Astrocyte of the hippocampus (primary cell): ENCODE data around the gene TMEFF2.
A peak's percentile ranks its signal among the peaks of the same experiment; 100 is the strongest.

ENCODE experiments used
- DNase-seq: peaks from one replicate; pipeline ENCODE4 v3.0.0; 2011; ENCODE audit warnings: low read depth, low spot score

The TMEFF2 gene

GRCh38 chr2:191970867-191971266 is 223.9 kb downstream of the TMEFF2 start:
- DNase-seq = no peak

DNA sequence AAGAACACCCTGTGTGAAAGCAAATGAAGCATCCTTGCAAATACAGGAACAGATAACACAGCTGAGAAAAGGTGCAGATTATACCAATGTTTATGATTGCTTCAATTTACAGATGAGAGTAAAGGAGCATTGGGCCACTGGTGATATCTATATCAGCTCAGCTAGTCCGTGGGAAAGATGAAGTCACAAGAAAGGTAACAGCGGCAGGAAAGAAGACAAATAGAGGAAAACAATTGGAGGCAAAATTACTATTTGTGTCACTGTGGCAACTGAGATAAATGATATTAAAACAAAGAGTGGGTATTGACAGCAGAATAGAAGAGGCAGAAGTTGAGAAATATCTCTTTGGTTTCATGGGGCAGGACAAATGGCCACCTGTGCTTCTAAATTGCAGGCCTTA is 226.6 kb downstream of the TMEFF2 start:
- no peak for DNase-seq

DNA sequence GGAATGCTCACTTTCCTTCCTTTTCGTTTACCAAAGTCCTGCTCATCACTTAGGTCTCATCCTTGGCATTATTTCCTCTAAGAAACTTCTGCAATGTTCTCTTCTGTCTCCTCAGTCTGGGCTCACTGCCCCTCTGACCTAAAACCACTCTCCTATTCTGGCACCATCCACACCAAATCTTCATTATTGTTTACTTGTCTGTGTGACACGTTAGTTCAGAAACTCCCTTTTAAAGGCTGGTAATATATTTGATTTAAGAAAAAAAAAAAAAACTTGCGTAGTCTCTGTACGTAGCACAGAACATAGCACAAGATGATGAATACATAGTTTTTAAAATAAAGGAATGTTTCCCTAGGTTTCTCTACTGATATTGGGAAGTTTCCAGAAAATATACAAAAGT is 229.0 kb downstream of the TMEFF2 start:
- no peak for DNase-seq

DNA sequence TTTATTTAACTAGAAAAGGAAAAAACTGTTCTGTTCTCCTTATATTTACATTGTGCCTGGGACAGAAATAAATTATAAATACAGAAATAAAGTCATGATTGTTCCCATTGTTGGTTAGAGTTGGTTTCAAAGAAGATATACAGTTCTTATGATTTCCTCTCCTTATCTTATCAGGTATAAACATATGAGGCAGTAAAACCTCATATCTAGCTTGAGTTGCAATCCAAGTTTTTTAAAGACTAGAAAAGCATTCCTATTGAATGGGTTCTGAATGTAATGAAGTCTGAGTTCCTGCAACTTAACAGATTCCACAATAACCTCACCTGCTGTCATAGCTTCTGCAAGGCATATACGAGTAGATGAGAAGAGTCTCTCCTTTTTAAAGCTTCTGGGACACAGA is 233.2 kb downstream of the TMEFF2 start:
- no peak for DNase-seq

- DNase-seq = no peak
Observed at GRCh38 chr2:191959209-191959608, 235.5 kb downstream of the TMEFF2 start.

DNA sequence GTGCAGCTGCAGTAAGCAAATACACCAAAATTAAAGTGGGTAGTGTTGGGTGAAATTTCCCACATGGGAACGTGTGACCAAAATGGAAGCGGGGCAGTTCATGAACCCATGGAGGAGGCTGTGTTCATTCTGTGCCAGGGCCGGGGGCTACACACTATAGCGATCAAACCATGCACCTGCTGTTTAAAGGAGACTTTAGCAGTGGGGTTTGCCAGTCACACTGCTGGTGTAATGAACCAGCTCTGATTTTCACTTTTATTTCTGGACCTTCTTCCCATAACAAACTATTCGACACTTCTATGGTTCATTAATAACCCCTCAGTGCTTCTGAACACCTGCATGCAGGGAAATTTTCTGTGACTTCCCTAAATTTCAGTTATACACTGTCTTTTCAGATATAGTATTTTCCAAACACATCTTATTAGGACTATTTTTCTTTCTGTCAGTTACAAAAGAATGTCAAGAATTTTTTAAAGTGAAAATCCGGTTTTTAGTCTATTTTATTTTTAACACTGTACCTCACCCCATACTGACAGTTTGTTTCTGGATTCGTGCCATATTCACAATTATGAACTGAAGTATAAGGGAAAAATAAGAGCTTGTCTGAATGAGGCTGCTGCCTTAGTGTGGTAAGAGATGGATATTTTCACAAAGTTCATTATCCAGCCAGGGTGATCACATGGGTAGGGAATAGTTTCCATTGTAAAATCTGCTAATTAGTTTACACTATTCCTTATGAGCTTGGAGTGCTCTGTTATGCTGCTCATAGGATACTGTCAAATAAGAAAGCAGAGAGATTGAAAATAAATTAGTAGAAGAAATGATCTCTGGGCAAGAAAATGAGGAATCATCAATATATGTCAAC is 236.5 kb downstream of the TMEFF2 start:
- peak; percentile 57 for DNase-seq

DNA sequence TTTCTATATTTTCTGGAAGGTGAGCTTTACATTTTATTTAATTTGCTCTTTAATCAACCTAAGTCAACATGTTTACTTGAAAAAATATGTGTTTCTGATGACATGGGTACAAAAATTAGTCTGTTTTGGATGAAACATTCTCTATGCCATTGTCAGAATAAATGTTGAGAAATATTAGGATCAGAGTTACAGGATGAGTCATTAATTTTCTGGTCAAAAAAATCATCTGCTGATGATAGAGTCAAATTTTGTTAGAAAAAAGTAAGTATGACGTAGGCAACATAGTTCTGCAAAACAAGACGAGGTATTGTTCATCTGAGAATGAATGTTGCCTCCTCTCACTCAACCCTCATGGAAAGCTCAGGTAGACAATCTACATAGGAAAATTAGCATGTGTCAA is 240.3 kb downstream of the TMEFF2 start:
- DNase-seq = no peak

GRCh38 chr2:191952515-191953270 is 242.0 kb downstream of the TMEFF2 start:
- no peak for DNase-seq

GRCh38 chr2:191951832-191952231 is 242.9 kb downstream of the TMEFF2 start:
- DNase-seq = no peak

- DNase-seq = no peak
Observed at GRCh38 chr2:191951376-191951775, 243.4 kb downstream of the TMEFF2 start.

DNA sequence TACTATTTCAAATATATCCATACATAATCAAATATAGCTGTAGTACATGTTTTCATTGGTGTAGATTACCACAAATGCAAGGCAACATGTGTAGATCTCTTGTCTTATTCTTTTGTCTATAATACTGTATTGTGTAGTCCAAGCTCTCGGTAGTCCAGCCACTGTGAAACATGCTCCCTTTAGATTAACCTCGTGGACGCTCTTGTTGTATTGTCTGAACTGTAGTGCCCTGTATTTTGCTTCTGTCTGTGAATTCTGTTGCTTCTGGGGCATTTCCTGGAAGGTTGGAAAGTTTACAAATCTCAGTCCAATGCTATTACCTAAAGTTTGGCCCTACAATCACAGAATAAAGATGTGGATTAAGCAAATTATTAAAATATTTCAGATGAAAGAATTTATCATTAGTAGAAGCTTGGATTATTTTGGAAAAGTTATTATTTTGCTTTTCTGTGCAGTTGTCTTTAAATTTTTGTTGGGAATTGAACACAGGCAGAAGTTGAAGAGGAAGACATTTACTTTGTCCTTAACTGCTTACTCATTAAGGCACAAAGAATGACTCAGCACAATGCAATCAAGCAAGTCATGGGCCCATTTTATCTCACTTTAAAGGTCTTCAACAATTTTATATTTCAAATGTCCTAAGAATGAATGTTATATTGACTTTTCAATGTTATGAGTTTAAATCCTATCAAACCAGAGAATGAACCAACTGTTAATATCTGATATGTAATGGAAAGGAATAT is 244.4 kb downstream of the TMEFF2 start:
- peak; percentile 48 for DNase-seq

- DNase-seq = no peak
Observed at GRCh38 chr2:191947235-191947634, 247.5 kb downstream of the TMEFF2 start.

GRCh38 chr2:191946471-191947182 is 248.1 kb downstream of the TMEFF2 start:
- no peak for DNase-seq

DNA sequence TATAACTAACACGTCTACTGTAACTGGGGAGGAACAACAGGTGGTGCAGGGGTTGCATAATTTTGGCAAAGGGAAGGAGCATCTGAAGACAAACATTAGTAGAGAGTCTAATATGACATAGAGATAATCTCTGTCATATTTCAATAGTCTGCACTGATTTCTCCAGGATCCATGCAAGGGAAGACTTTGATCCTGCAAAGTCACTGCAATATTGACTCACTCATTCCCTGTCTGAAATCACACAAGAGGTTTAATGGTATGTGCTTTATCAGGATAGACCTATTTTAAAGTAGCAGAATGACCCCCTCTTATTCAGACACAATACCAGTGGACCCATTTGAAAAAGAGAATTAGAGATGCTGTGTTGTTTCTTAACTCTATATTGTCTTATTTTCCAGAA is 249.1 kb downstream of the TMEFF2 start:
- DNase-seq = no peak

DNA sequence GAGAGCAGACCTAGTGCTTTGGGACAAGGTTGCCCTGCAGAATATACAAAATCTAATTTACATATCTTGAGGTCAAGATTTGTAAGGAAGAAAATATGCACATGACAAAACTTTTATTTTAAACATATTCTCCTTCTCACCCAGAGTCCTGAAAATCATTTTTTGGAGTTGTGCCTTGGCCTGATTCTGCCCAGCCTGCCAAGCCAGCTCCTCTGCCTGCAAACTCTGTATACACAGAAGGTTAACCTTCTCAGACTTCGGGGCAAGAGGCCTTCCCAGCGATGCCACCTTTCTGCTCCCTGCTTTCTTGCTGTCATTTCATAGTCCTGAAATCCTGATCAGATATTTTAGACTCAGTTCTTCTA is 252.0 kb downstream of the TMEFF2 start:
- no peak for DNase-seq

DNA sequence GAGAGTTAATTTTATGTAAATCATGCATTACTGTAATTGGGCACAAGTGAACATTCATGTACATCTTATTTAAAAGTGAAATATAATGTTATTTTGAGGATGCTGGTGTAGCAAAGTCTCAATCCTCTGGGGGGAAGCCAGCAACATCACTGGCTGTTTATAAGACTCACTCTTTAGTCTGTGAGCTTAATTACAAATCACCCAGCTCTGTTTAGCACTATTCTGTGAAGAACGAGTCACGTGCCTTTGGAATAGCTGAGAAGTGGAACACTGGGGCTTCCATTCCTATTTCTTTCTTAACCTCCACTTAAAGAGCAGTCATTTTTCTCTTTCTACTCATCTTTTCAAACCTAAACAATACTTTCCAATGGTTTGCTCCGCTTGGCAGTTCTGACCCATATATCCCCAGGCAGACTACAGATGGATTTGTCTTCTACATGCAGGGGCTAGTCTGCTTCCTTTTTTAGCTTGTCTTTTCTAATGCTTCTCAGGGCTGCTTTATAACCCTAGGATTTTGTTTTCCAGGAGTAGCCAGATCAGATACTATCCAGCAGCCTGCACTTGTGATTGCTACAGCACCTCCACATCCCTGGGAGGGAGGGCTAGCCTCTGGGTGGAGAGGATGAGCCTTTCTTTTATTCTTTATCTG is 252.5 kb downstream of the TMEFF2 start:
- no peak for DNase-seq

- DNase-seq = no peak
Observed at GRCh38 chr2:191941376-191941929, 253.3 kb downstream of the TMEFF2 start.

DNA sequence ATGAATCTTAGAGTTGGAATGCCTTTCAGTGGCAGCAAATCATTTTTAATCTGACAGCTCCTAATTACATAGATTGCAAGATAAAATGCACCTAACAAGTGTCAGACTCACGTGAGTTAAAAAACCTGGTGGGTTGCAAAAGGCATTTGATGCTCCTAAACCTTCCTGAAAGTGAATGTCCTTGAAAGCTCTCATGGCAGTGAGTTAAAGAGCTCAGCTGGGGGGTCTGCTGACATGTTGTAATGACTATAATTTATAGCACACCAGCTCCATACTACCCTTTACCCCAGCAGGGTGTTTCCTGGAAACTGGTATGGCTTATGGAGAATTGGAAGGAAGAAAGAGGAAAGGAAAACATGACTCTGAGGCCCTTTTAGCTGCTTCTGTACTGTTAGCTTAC is 256.0 kb downstream of the TMEFF2 start:
- DNase-seq = no peak

DNA sequence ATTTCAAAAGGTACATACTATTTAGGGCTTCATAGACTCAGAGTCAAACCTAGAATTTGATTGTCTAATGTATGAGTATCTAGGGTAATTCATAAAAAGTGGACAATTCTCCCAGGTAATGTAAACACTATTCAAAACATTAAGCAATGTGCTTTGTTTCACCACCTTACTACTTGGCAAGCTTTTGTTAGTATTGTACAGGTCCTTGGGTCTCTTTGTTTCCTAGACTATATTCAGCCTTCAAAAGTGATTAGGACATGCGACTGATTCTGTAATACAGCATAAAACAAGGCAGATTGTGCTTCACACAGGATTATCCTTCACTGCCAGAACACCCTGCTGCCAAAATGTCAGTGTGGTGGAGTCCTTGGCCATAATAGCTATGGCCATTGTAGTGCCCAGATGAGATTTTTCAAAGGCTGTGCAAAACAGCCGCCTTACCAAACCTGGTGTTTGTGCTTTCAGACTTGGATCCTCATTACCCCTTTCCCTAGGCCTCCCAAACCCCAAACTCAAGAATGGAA is 257.8 kb downstream of the TMEFF2 start:
- DNase-seq = no peak

DNA sequence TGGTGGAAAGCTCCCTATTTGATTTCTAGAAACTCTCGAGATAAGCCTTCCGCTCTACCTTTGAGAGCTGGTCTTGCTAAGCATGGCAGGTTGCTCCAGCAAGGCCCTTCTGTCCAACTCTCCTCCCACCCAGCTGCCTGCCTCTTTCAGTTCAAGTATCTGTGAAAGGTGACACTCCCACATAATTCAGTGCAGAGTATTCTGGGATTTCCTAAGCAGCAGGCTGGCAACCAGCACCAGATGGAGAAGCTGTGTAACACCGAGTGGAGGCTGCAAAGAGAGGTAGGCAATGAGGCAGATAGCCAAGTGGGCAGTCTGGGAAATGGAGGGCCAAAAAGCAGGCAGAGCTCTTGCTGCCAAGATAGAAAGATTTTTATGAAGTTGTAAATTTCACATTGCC is 259.5 kb downstream of the TMEFF2 start:
- no peak for DNase-seq
